ENCODE measurements around the gene DMRT3.

GRCh38 chr9:979983-980382 is 3.5 kb downstream of the DMRT3 start:
- no peak for TF ChIP-seq CTCF (IDR thresholded peaks at IDR 0.05; ENCODE audit: low read depth, low read length, missing input control)
- TF ChIP-seq HNF4A (conservative IDR thresholded peaks at IDR 0.05), result no peak
- TF ChIP-seq FOXA1 (IDR thresholded peaks at IDR 0.05), result no peak
